Esophagus squamous epithelium (tissue), 5 donors: ENCODE results near the gene EPB41L4A. TPM values are rescaled to one million over a fixed set of nuclear protein-coding genes. Genes with fewer than 3 reads are reported as not detected.
"Not testable (repeated sequence)": the region's sequence is repeated elsewhere in the genome, so short reads cannot be mapped to it uniquely, and the experiment has no call there.

ENCODE experiments used
- DNase-seq: peaks from one replicate; lab custom pipeline; 2025; lab: John Stamatoyannopoulos, UW
- H3K27ac ChIP-seq, 4 donors: fragments of 200-600 bp; sonication (generic); one replicate each; pipeline ENCODE4 v1.5.1; 2016 to 2019; ENCODE audit warnings: mild to moderate bottlenecking in 1 of 4
- H3K27me3 ChIP-seq, 4 donors: fragments of 200-600 bp; sonication (generic); 1 replicate in 3 of 4; 2 replicates in 1 of 4; pipeline versions ENCODE4 v1.5.1 to v1.6.0; 2017 to 2021; ENCODE audit warnings: antibody characterized with exemption in 1 of 4
- H3K36me3 ChIP-seq, 3 donors: fragments of 200-600 bp; sonication (generic); one replicate each; pipeline ENCODE4 v1.5.1; 2016 to 2019
- H3K4me1 ChIP-seq, 3 donors: fragments of 200-600 bp; sonication (generic); one replicate each; pipeline ENCODE4 v1.5.1; 2017 to 2019
- H3K4me3 ChIP-seq, 4 donors: fragments of 200-600 bp; sonication (generic); 1 replicate in 3 of 4; 2 replicates in 1 of 4; pipeline ENCODE4 v1.5.1; 2016 to 2019; ENCODE audit warnings: mild to moderate bottlenecking in 2 of 4, moderate library complexity in 1 of 4
- H3K9me3 ChIP-seq, 3 donors: fragments of 200-600 bp; sonication (generic); one replicate each; pipeline ENCODE4 v1.5.1; 2016 to 2019
- CTCF ChIP-seq, 6 experiments: fragments of 450-650 bp in 4 of 6; fragments of 200-600 bp in 2 of 6; sonication (generic) in 2 of 6; IDR thresholded peaks; one replicate each; pipeline ENCODE4 v1.5.1; 2016 to 2019; ENCODE audit warnings: antibody characterized with exemption in 6 of 6, mild to moderate bottlenecking in 4 of 6, moderate library complexity in 4 of 6
- POLR2A ChIP-seq, 4 donors: fragments of 450-650 bp; IDR thresholded peaks; one replicate each; pipeline ENCODE4 v1.6.1; 2017; ENCODE audit warnings: antibody characterized with exemption in 4 of 4, mild to moderate bottlenecking in 4 of 4, moderate library complexity in 3 of 4
- WGBS, 2 donors: methylation state at CpG; one replicate each; pipeline ENCODE4 v1.1.5; 2018; 5-methylcytosine and 5-hydroxymethylcytosine counted together
- intact Hi-C: fragments of 100-400 bp; cut with DNase I; formaldehyde crosslinking; loops from one replicate; pipeline ENCODE4 v1.15.0; 2022
- total RNA-seq, 4 donors: library from RNA; depleted of rRNA; stranded (reverse); fragments of >200 nt; gene quantifications; one replicate each; pipeline ENCODE4 v1.1.0, GENCODE V29; 2016
- donor health status: DM: yes; HTN: yes; CAD: no.

EPB41L4A gene
- total RNA-seq, 4 donors from 2014 or later, result 18.9 to 25.9 (median 20.7) TPM

- no peaks in the 10 kb centered on the region for H3K9me3 ChIP-seq
- no peak for TF ChIP-seq CTCF (IDR thresholded peaks at IDR 0.05)
- no peak for TF ChIP-seq POLR2A (IDR thresholded peaks at IDR 0.05)
- peaks cover 0 to 46% (median 0%) of the 10 kb centered on the region in 3 donors for H3K36me3 ChIP-seq
- no peak for DNase-seq
- 95 to 96% methylated on average over 2 of the region's 2 CpGs for WGBS, 2 donors
- H3K4me1 ChIP-seq, result no peaks in the 10 kb centered on the region
- intact Hi-C loops, result no loop called here
- no peak overlapping the region for H3K27ac ChIP-seq
- H3K27me3 ChIP-seq, result no peaks in the 10 kb centered on the region
- no peak overlapping the region for H3K4me3 ChIP-seq
Observed at GRCh38 chr5:112397690-112398089, 21.4 kb downstream of the EPB41L4A start.

GRCh38 chr5:112396430-112396829, 22.6 kb downstream of the EPB41L4A start:
- WGBS, 2 donors, result 83 to 92% methylated on average over 4 of the region's 4 CpGs
- Histone ChIP-seq H3K4me3 (no peak overlapping the region), H3K27me3 (no peaks in the 10 kb centered on the region), H3K4me1 (no peaks in the 10 kb centered on the region), H3K9me3 (no peaks in the 10 kb centered on the region), H3K27ac (no peak overlapping the region), H3K36me3 (peaks cover 0 to 37% (median 0%) of the 10 kb centered on the region in 3 donors)
- intact Hi-C loops, result no loop called here
- no peak for TF ChIP-seq POLR2A (IDR thresholded peaks at IDR 0.05)
- TF ChIP-seq CTCF (IDR thresholded peaks at IDR 0.05), result no peak
- DNase-seq, result no peak

- H3K9me3 ChIP-seq, H3K27ac ChIP-seq, H3K4me3 ChIP-seq, intact Hi-C loops, H3K27me3 ChIP-seq, DNase-seq, H3K4me1 ChIP-seq: not testable (repeated sequence)
- peaks cover 0 to 32% (median 0%) of the 10 kb centered on the region in 3 donors for H3K36me3 ChIP-seq
- WGBS, 2 donors, result 97 to 98% methylated on average over 4 of the region's 4 CpGs
Observed at GRCh38 chr5:112395299-112395698, 23.8 kb downstream of the EPB41L4A start.

- whole genome bisulfite sequencing, 2 donors, result 83% methylated on average over 1 of the region's 8 CpGs; no CpG with 5 or more reads in 1 of the 2 donors
- no peak for DNase-seq
- Histone ChIP-seq H3K9me3 (no peaks in the 10 kb centered on the region), H3K4me3 (peak overlapping the region in 3 of 4 donors; percentile 23 to 45 (median 28)), H3K27me3 (no peaks in the 10 kb centered on the region), H3K4me1 (peaks cover 0 to 31% (median 6%) of the 10 kb centered on the region in 3 donors), H3K27ac (peak overlapping the region; percentile 44 to 79 (median 68)), H3K36me3 (no peaks in the 10 kb centered on the region)
- TF ChIP-seq POLR2A (IDR thresholded peaks at IDR 0.05) (no peak), CTCF (IDR thresholded peaks at IDR 0.05) (no peak)
- intact Hi-C loops, result no loop called here
Observed at GRCh38 chr5:112390327-112390726, 28.8 kb downstream of the EPB41L4A start.

GRCh38 chr5:112388739-112389138, 30.3 kb downstream of the EPB41L4A start:
- Histone ChIP-seq H3K27me3 (no peaks in the 10 kb centered on the region), H3K27ac (peak overlapping the region in 2 of 4 donors; percentile 13 to 75), H3K4me1 (peaks cover 0 to 31% (median 6%) of the 10 kb centered on the region in 3 donors), H3K36me3 (no peaks in the 10 kb centered on the region), H3K4me3 (no peak overlapping the region), H3K9me3 (no peaks in the 10 kb centered on the region)
- TF ChIP-seq CTCF (IDR thresholded peaks at IDR 0.05), result no peak
- TF ChIP-seq POLR2A (IDR thresholded peaks at IDR 0.05), result no peak
- intact Hi-C loops, result no loop called here
- no peak for DNase-seq
- WGBS, 2 donors, result 74 to 89% methylated on average over 3 of the region's 3 CpGs

GRCh38 chr5:112388074-112388473, 31.0 kb downstream of the EPB41L4A start:
- DNase-seq, result no peak
- no peak for TF ChIP-seq POLR2A (IDR thresholded peaks at IDR 0.05)
- no peak for TF ChIP-seq CTCF (IDR thresholded peaks at IDR 0.05)
- H3K27me3 ChIP-seq, result no peaks in the 10 kb centered on the region
- 66 to 70% methylated on average over 4 of the region's 4 CpGs for WGBS, 2 donors
- no peaks in the 10 kb centered on the region for H3K9me3 ChIP-seq
- H3K36me3 ChIP-seq, result no peaks in the 10 kb centered on the region
- peaks cover 0 to 31% (median 6%) of the 10 kb centered on the region in 3 donors for H3K4me1 ChIP-seq
- intact Hi-C loops, result no loop called here
- peak overlapping the region in 2 of 4 donors; percentile 13 to 32 for H3K27ac ChIP-seq
- H3K4me3 ChIP-seq, result no peak overlapping the region
